K562 (cell line): ENCODE data around the gene DAPK2. TPM values are rescaled to one million over a fixed set of nuclear protein-coding genes. Genes with fewer than 3 reads are reported as not detected.

Source experiments
- ATAC-seq: fragments of 200-7000 bp; cut with Tn5 transposase; 3 replicates; pipeline ENCODE4 v1.9.1; 2020; ENCODE audit warnings: moderate library complexity
- BruUV-seq: library from RNA; stranded (reverse); fragments of 400-500 nt; replicated peaks from 2 replicates; lab custom pipeline; 2021; lab: Mats Ljungman, UMichigan
- CTCF ChIA-PET: fragments of 300-600 bp; formaldehyde crosslinking; extraction: SDS; loops from one replicate; lab custom pipeline; 2021; ENCODE audit warnings: low intra/inter-chr PET ratio; lab: Yijun Ruan, JAX
- POLR2A ChIA-PET: fragments of 300-600, 350-650 bp; sonication (Branson Sonifier 250); formaldehyde crosslinking; extraction: SDS; loops from one replicate; lab custom pipeline; 2021; ENCODE audit warnings: antibody characterized with exemption, inconsistent platforms; lab: Yijun Ruan, JAX
- DNase-seq, 4 experiments: peaks; one replicate each; pipeline versions ENCODE4 v3.0.0 to v3.0.0-alpha.2; 2011 to 2018; ENCODE audit warnings: low spot score in 3 of 4, mixed read lengths in 3 of 4; ENCODE audit errors: extremely low read depth in 1 of 4
- FAIRE-seq: peaks from 2 replicates; lab custom pipeline; 2011; peaks lifted over from hg19 to GRCh38; lab: Jason Lieb, UNC
- H2AFZ ChIP-seq: 2 replicates; pipeline ENCODE4 v1.6.0; 2011; ENCODE audit warnings: low read depth, low read length, control low read depth, inconsistent platforms
- H3K27ac ChIP-seq: fragments of 200-600 bp; 3 replicates; pipeline ENCODE4 v1.8.0; 2011; ENCODE audit warnings: low read depth, mild to moderate bottlenecking, control low read depth, inconsistent platforms, low read length, moderate library complexity, mixed read lengths; ENCODE audit errors: extremely low read depth
- H3K27me3 ChIP-seq, 2 experiments: fragments of 300-600 bp in 1 of 2; 2 replicates in 1 of 2; 3 replicates in 1 of 2; pipeline versions ENCODE4 v1.6.0 to v1.8.0; 2011; ENCODE audit warnings: inconsistent platforms in 2 of 2, low read length in 2 of 2, mild to moderate bottlenecking in 1 of 2, mixed read lengths in 1 of 2, moderate library complexity in 1 of 2; ENCODE audit not compliant: control insufficient read depth in 2 of 2, insufficient read depth in 2 of 2
- H3K36me3 ChIP-seq: fragments of 300-600 bp; 3 replicates; pipeline ENCODE4 v1.8.0; 2011; ENCODE audit warnings: mild to moderate bottlenecking, low read length, inconsistent platforms; ENCODE audit not compliant: control insufficient read depth, insufficient read depth
- H3K4me1 ChIP-seq, 2 experiments: fragments of 200-600 bp in 1 of 2; replicated peaks in 1 of 2; 2 replicates in 1 of 2; 3 replicates in 1 of 2; pipeline versions ENCODE4 v1.5.1 to v1.8.0; 2011; ENCODE audit warnings: inconsistent platforms in 2 of 2, low read length in 2 of 2, mild to moderate bottlenecking in 1 of 2, mixed read lengths in 1 of 2, moderate library complexity in 1 of 2; ENCODE audit not compliant: control insufficient read depth in 2 of 2, insufficient read depth in 2 of 2
- H3K4me2 ChIP-seq: 2 replicates; pipeline ENCODE4 v1.6.1; 2011; ENCODE audit warnings: low read length, control low read depth, inconsistent platforms, mixed read lengths; ENCODE audit not compliant: insufficient read depth
- H3K4me3 ChIP-seq: fragments of 200-600 bp; sonication (generic), shearing (Covaris generic); 2 replicates; pipeline ENCODE4 v1.5.1; 2016; ENCODE audit warnings: control low read depth, inconsistent platforms
- H3K79me2 ChIP-seq: fragments of 200-600 bp; 3 replicates; pipeline ENCODE4 v1.8.0; 2011; ENCODE audit warnings: low read length, inconsistent platforms; ENCODE audit not compliant: control insufficient read depth, insufficient read depth
- H3K9ac ChIP-seq, 2 experiments: 2 replicates each; pipeline versions ENCODE4 v1.6.0 to v1.6.1; 2011; ENCODE audit warnings: low read depth in 2 of 2, low read length in 2 of 2, control low read depth in 1 of 2, inconsistent platforms in 1 of 2, mild to moderate bottlenecking in 1 of 2, mixed read lengths in 1 of 2; ENCODE audit not compliant: insufficient read depth in 1 of 2
- H3K9me1 ChIP-seq: one replicate; pipeline ENCODE4 v1.6.0; 2011; ENCODE audit warnings: inconsistent platforms, mild to moderate bottlenecking, low read length, moderate library complexity; ENCODE audit not compliant: control insufficient read depth, insufficient read depth
- H3K9me3 ChIP-seq: replicated peaks from 2 replicates; pipeline ENCODE4 v1.5.1; 2011; ENCODE audit warnings: low read depth, low read length, inconsistent platforms; ENCODE audit not compliant: control insufficient read depth, insufficient read depth
- H4K20me1 ChIP-seq: replicated peaks from 2 replicates; pipeline ENCODE4 v1.6.1; 2011; ENCODE audit warnings: low read length, inconsistent platforms, mixed read lengths; ENCODE audit not compliant: control insufficient read depth, insufficient read depth
- EHMT2 ChIP-seq: fragments of 450-650 bp; IDR thresholded peaks from 2 replicates; pipeline ENCODE4 v1.6.1; 2018; ENCODE audit warnings: antibody characterized with exemption
- HNRNPH1 ChIP-seq: fragments of 200-400 bp; formaldehyde crosslinking; optimal IDR thresholded peaks from 2 replicates; pipeline ENCODE3; 2017; ENCODE audit warnings: low read depth, mild to moderate bottlenecking, low read length, moderate library complexity
- SLC30A9 ChIP-seq: fragments of 250-450 bp; sonication (Bioruptor Pico); IDR thresholded peaks from 2 replicates; pipeline ENCODE4 v1.8.0; 2022; ENCODE audit warnings: mild to moderate bottlenecking, moderate library complexity
- YY1 ChIP-seq, 3 experiments: IDR thresholded peaks; 2 replicates each; pipeline ENCODE4 v1.6.1; 2011; ENCODE audit warnings: low read length in 2 of 3, mild to moderate bottlenecking in 2 of 3, moderate library complexity in 2 of 3, borderline replicate concordance in 1 of 3, control low read depth in 1 of 3, low read depth in 1 of 3; ENCODE audit not compliant: insufficient read depth in 3 of 3, insufficient replicate concordance in 2 of 3, control insufficient read depth in 1 of 3, insufficient read length in 1 of 3; ENCODE audit errors: extremely low read depth in 1 of 3
- ZFP36 ChIP-seq: fragments of 150-350 bp; IDR thresholded peaks from 2 replicates; pipeline ENCODE4 v1.6.1; 2018; ENCODE audit warnings: low read length, low read depth; ENCODE audit not compliant: partially characterized antibody
- WGBS: fragments of 100-300 bp; shearing (Covaris generic); methylation state at CpG from one replicate; pipeline ENCODE4 v1.1.6; 2016; ENCODE audit warnings: low coverage, mixed read lengths; ENCODE audit not compliant: insufficient coverage; ENCODE audit errors: missing lambda C conversion rate; 5-methylcytosine and 5-hydroxymethylcytosine counted together
- in situ Hi-C: fragments of 300-500 bp; cut with MboI; formaldehyde crosslinking; loops from 4 replicates; pipeline ENCODE4 v1.15.0; 2018; ENCODE audit warnings: inconsistent platforms, mixed read lengths
- intact Hi-C: fragments of 100-400 bp; cut with micrococcal nuclease; formaldehyde crosslinking; loops from 2 replicates; pipeline ENCODE4 v1.14.2; 2022
- polyA plus RNA-seq, 8 experiments: library from polyadenylated mRNA; depleted of rRNA in 4 of 8; stranded (reverse) in 5 of 8; unstranded in 3 of 8; fragments of >200 nt; fragmentation: Nextera tagmentation in 2 of 8; fragmentation: Illumina TruSeq in 1 of 8; extraction: Ambion mirVana in 2 of 8; extraction: Trizol in 1 of 8; gene quantifications; 2 replicates each; pipeline versions ENCODE4 v1.2.1 to v1.2.3, GENCODE V29; 2011 to 2014; ENCODE audit warnings: inconsistent platforms in 1 of 8, missing spikeins in 1 of 8
- total RNA-seq, 7 experiments: library from RNA; depleted of rRNA in 6 of 7; stranded (reverse); fragments of >200 nt in 6 of 7; fragmentation: Illumina TruSeq in 2 of 7; extraction: Trizol in 2 of 7; gene quantifications; 2 replicates each; pipeline versions ENCODE4 v1.2.1 to v1.2.3, GENCODE V29; 2011 to 2021; ENCODE audit warnings: low replicate concordance in 1 of 7
- TF ChIP-seq, protein P1 (sequence below): fragments of 450-650 bp; IDR thresholded peaks from 2 replicates; pipeline ENCODE4 v1.6.1; 2017; ENCODE audit warnings: antibody characterized with exemption, mild to moderate bottlenecking

The DAPK2 gene
- total and polyA plus RNA-seq, 9 of the 15 experiments (the other 6 are each of a cell fraction or from before 2014, with no cell fraction given): 0.14 to 5.2 (median 2.2) TPM

- H3K4me1 ChIP-seq: peaks cover 3 to 9% of the 10 kb centered on the region in 2 experiments; a peak in 4 of 5 replicates
- no peak overlapping the region for H3K4me3 ChIP-seq
- peak overlapping the region; percentile 11 for H3K4me2 ChIP-seq
- no peak for FAIRE-seq
- H3K9me3 ChIP-seq: no peaks in the 10 kb centered on the region
- 0% methylated on average over 1 of the region's 1 CpG for WGBS
- intact Hi-C loops: no loop called here
- TF ChIP-seq, protein P1, sequence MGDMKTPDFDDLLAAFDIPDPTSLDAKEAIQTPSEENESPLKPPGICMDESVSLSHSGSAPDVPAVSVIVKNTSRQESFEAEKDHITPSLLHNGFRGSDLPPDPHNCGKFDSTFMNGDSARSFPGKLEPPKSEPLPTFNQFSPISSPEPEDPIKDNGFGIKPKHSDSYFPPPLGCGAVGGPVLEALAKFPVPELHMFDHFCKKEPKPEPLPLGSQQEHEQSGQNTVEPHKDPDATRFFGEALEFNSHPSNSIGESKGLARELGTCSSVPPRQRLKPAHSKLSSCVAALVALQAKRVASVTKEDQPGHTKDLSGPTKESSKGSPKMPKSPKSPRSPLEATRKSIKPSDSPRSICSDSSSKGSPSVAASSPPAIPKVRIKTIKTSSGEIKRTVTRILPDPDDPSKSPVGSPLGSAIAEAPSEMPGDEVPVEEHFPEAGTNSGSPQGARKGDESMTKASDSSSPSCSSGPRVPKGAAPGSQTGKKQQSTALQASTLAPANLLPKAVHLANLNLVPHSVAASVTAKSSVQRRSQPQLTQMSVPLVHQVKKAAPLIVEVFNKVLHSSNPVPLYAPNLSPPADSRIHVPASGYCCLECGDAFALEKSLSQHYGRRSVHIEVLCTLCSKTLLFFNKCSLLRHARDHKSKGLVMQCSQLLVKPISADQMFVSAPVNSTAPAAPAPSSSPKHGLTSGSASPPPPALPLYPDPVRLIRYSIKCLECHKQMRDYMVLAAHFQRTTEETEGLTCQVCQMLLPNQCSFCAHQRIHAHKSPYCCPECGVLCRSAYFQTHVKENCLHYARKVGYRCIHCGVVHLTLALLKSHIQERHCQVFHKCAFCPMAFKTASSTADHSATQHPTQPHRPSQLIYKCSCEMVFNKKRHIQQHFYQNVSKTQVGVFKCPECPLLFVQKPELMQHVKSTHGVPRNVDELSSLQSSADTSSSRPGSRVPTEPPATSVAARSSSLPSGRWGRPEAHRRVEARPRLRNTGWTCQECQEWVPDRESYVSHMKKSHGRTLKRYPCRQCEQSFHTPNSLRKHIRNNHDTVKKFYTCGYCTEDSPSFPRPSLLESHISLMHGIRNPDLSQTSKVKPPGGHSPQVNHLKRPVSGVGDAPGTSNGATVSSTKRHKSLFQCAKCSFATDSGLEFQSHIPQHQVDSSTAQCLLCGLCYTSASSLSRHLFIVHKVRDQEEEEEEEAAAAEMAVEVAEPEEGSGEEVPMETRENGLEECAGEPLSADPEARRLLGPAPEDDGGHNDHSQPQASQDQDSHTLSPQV: 0 out of 2 replicates have a peak, but pooled peaks have one; percentile 34
- no peak for TF ChIP-seq SLC30A9 (CRISPR knock-in tag)
- TF ChIP-seq EHMT2: 0 out of 2 replicates have a peak, but pooled peaks have one; percentile 45
- TF ChIP-seq ZFP36: peak; percentile 84
- peak in 1 of 3 experiments; percentile 7 for TF ChIP-seq YY1 (IDR thresholded peaks at IDR 0.05; ENCODE audit: borderline replicate concordance in 1 of 3, control insufficient read depth in 1 of 3, extremely low read depth in 1 of 3, insufficient read depth in 3 of 3, insufficient read length in 1 of 3, insufficient replicate concordance in 2 of 3, low read depth in 1 of 3, low read length in 2 of 3)
- no peak for TF ChIP-seq HNRNPH1
- TF ChIP-seq, all 486 proteins: peak for 4
- H3K36me3 ChIP-seq: no peaks in the 10 kb centered on the region; the same call in 2 of the 3 replicates
- in situ Hi-C loops: no loop called here
- ChIA-PET POLR2A (interaction anchor here (0.5 to 0.9 kb wide), 3 partner anchors 9 to 745 kb away, joined by 3 read pairs; no protein-coding TSS in a partner anchor), CTCF (no interaction called here)
- no peaks in the 10 kb centered on the region for H3K79me2 ChIP-seq
- BruUV-seq: no TSS peak
- H4K20me1 ChIP-seq: no peaks in the 10 kb centered on the region
- no peaks in the 10 kb centered on the region for H3K27me3 ChIP-seq
- peak; percentile 63 for ATAC-seq
- no peaks in the 10 kb centered on the region for H3K9me1 ChIP-seq
- peak overlapping the region; percentile 58 for H2AFZ ChIP-seq
- no peak overlapping the region; a peak in 1 of 4 replicates for H3K9ac ChIP-seq
- peak in 2 of 4 experiments; percentile 35 to 61 for DNase-seq
- no peak overlapping the region for H3K27ac ChIP-seq
These were observed 23.1 kb downstream of the DAPK2 start for GRCh38 chr15:64023220-64023619.
